Psoas muscle (tissue), 8 donors: Measurements from ENCODE around the gene ITIH1. TPM values are rescaled to one million over a fixed set of nuclear protein-coding genes. Genes with fewer than 3 reads are reported as not detected.

Experiments
- ATAC-seq, 4 donors: fragments of 200-7000 bp; cut with Tn5 transposase; one replicate each; pipeline ENCODE4 v1.9.1; 2020; ENCODE audit warnings: moderate library complexity in 3 of 4, mild to moderate bottlenecking in 2 of 4
- DNase-seq, 2 donors: peaks; one replicate each; pipeline ENCODE4 v3.0.0-alpha.2; 2020
- H3K27ac ChIP-seq: fragments of 200-600 bp; one replicate; pipeline ENCODE4 v1.8.0; 2022
- H3K27me3 ChIP-seq, 3 donors: fragments of 200-600 bp in 1 of 3; one replicate each; pipeline versions ENCODE4 v1.6.1 to v1.8.0; 2013 to 2022; ENCODE audit warnings: low read length in 2 of 3, mild to moderate bottlenecking in 2 of 3, moderate library complexity in 1 of 3; ENCODE audit not compliant: insufficient read depth in 3 of 3
- H3K36me3 ChIP-seq, 2 donors: fragments of 200-600 bp in 1 of 2; one replicate each; pipeline versions ENCODE4 v1.6.1 to v1.8.0; 2013 to 2022; ENCODE audit warnings: low read depth in 1 of 2, mild to moderate bottlenecking in 1 of 2, moderate library complexity in 1 of 2; ENCODE audit not compliant: insufficient read depth in 1 of 2
- H3K4me1 ChIP-seq: fragments of 200-600 bp; one replicate; pipeline ENCODE4 v1.8.0; 2022
- H3K4me3 ChIP-seq: fragments of 200-600 bp; one replicate; pipeline ENCODE4 v1.8.0; 2022; ENCODE audit warnings: mild to moderate bottlenecking
- H3K9me3 ChIP-seq: fragments of 200-600 bp; one replicate; pipeline ENCODE4 v1.8.0; 2022
- WGBS, 3 donors: extraction: QIAGEN DNeasy Blood & Tissue Kit; methylation state at CpG; one replicate each; pipeline versions ENCODE4 v1.1.6 to v1.1.7; 2013; 5-methylcytosine and 5-hydroxymethylcytosine counted together
- intact Hi-C, 2 donors: fragments of 100-400 bp; cut with DNase I; formaldehyde crosslinking; loops; one replicate each; pipeline versions ENCODE4 v1.11.0 to v1.14.2; 2022
- polyA plus RNA-seq, 3 donors: library from polyadenylated mRNA; stranded (reverse); fragments of 200-250 nt; gene quantifications; one replicate each; pipeline ENCODE4 v1.2.3, GENCODE V29; 2013
- total RNA-seq, 4 donors: library from RNA; stranded (reverse); fragmentation: NEBNext Ultra II Directional in 2 of 4; extraction: Animal tissue kit (Norgen Biotek cat#: 25700) in 2 of 4; gene quantifications; one replicate each; pipeline versions ENCODE4 v1.2.1 to v1.2.4, GENCODE V29; 2021 to 2023
- TF ChIP-seq, protein P1 (sequence below): fragments of 200-600 bp; IDR thresholded peaks from one replicate; pipeline ENCODE4 v1.8.0; 2022; ENCODE audit warnings: antibody characterized with exemption
- donor health status: healthy with polysubstance abuse.
- donor health status: DM: no; HTN: no; CAD: no; lungs with moderate emphysema.
- donor health status: Bipolar disorder and iron deficiency.
- donor health status: healthy.
- donor health status: DM: yes; HTN: yes; CAD: no.
- donor health status: DM: no; HTN: no; CAD: no.
- donor health status: DM: no; HTN: no; CAD: no.
- donor health status: DM: yes; HTN: yes; CAD: no.

ITIH1 gene
- total and polyA plus RNA-seq, 7 donors, result 0.03 TPM; not detected in 6

DNA sequence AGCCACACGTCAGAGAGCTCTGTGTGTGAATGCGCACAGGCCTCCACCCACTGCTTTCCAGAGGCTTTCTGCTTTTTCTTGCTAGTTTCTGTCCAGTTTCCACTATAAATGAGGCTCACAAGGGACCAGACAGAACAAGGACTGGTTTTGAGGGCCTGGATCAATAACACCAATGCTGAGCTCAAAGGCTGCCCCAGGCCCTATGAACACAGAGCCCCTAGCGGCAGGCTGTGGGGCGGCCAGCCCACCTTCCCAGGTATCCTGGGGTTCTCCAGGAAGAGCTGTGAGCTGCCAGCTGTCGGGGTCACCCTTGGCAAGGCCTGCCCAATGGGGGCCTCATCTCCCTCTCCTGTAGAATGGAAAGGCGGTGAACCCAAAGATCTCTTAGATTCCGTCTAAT, 15.0 kb downstream of the ITIH1 start:
- H3K27me3 ChIP-seq, result no peaks in the 10 kb centered on the region
- DNase-seq (no peak), ATAC-seq (no peak)
- WGBS, 3 donors, result 86 to 90% (median 87%) methylated on average over 7 of the region's 7 CpGs
- H3K36me3 ChIP-seq, result no peaks in the 10 kb centered on the region
- H3K4me1 ChIP-seq, result no peaks in the 10 kb centered on the region
- H3K9me3 ChIP-seq, result no peaks in the 10 kb centered on the region
- intact Hi-C loops, result no loop called here
- H3K27ac ChIP-seq, result no peak overlapping the region
- H3K4me3 ChIP-seq, result no peak overlapping the region
- TF ChIP-seq, protein P1, sequence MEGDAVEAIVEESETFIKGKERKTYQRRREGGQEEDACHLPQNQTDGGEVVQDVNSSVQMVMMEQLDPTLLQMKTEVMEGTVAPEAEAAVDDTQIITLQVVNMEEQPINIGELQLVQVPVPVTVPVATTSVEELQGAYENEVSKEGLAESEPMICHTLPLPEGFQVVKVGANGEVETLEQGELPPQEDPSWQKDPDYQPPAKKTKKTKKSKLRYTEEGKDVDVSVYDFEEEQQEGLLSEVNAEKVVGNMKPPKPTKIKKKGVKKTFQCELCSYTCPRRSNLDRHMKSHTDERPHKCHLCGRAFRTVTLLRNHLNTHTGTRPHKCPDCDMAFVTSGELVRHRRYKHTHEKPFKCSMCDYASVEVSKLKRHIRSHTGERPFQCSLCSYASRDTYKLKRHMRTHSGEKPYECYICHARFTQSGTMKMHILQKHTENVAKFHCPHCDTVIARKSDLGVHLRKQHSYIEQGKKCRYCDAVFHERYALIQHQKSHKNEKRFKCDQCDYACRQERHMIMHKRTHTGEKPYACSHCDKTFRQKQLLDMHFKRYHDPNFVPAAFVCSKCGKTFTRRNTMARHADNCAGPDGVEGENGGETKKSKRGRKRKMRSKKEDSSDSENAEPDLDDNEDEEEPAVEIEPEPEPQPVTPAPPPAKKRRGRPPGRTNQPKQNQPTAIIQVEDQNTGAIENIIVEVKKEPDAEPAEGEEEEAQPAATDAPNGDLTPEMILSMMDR, result no peak

DNA sequence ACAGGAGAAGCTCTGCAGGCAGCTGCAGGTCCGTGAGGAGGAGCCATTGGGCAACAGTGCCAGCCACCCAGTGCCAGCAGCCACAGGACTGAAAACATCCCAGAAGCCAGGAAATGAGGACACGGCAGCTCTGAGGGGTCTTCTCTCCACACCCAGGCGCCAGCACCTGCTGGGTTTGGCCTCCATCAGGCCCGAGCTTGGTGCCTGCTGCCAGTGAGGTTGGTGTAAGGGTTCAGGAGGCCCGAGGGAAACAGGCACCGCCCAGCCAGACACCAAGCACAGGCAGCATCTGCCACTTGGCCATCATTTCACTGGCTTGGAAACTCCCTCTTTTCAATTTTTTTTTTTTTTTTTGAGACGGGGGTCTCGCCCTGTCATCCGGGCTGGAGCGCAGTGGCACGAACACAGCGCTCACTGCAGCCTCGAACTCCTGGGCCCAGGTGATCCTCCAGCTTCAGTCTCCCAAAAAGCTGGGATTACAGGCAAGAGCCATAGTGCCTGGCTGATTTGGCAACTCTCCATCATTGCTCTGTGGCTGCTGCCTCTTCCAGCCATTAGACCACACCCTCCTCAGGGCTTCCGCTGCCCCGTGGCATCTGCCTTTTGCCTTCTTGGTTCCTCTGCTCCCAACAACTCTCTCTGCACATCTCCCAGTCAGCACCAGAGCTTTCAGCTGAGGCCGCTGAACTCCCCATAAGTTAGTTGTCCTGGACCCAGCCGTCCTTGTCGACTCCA, 15.7 kb downstream of the ITIH1 start:
- intact Hi-C loops, result no loop called here
- TF ChIP-seq, protein P1, result no peak
- no peak overlapping the region for H3K27ac ChIP-seq

DNA sequence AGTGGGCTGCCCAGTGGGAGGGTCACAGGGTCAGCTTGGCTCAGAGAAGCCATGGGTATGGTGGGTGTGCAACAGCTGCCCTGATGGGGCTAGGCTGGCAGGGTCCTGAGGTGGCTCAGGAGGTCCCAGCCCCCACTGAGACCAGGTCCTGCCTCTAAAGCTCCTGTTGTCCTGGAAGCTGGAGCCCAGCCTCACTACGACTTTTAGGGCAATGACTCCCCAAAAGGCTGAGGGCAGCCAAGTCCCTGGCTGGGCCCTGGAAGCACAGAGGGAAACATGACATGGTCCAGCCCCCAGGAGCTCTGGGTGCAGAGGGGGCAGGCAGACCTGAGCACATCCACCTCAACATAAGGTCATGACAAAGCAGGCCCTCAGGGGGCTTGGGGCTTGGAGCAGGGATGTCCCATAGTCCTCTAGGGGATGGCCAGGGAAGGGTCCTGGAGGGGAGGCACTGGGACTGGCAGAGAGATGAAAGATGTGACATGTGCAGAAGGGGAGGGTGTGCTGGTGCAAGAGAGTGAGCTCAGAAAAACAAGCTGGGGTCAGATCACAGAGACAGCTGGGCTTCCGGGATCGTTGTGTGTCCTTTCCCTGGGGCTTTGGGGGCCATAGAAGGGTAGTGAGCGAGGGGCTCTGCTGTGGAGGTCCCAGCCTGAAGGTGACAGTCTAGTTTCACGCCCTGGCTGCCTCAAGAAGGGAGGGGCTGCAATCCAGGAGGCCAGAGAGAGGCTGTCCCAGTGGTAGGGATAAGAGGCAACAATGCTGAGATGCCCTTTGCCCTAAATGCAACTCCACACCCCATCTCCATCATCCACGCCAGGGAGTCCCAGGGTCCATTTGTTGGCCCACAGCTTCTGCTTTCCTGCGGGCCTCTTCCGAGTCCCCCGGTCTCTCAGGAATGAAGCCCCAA, 16.6 kb downstream of the ITIH1 start:
- WGBS, 3 donors, result 77% methylated on average over 9 of the region's 9 CpGs
- ATAC-seq, result no peak
- DNase-seq, result no peak
- H3K27ac ChIP-seq, result no peak overlapping the region
- intact Hi-C loops, result no loop called here
- H3K4me1 ChIP-seq, result no peaks in the 10 kb centered on the region
- no peaks in the 10 kb centered on the region for H3K9me3 ChIP-seq
- no peaks in the 10 kb centered on the region for H3K36me3 ChIP-seq
- H3K27me3 ChIP-seq, result no peaks in the 10 kb centered on the region
- TF ChIP-seq, protein P1, result no peak
- H3K4me3 ChIP-seq, result no peak overlapping the region

More for the DNA sequence above, 15.7 kb downstream of the ITIH1 start:
- Histone ChIP-seq H3K4me3 (no peak overlapping the region), H3K4me1 (no peaks in the 10 kb centered on the region), H3K36me3 (no peaks in the 10 kb centered on the region), H3K9me3 (no peaks in the 10 kb centered on the region), H3K27me3 (no peaks in the 10 kb centered on the region)
- WGBS, 3 donors, result 43 to 68% (median 52%) methylated on average over 17 to 18 of the region's 18 CpGs
- DNase-seq (no peak), ATAC-seq (no peak)

DNA sequence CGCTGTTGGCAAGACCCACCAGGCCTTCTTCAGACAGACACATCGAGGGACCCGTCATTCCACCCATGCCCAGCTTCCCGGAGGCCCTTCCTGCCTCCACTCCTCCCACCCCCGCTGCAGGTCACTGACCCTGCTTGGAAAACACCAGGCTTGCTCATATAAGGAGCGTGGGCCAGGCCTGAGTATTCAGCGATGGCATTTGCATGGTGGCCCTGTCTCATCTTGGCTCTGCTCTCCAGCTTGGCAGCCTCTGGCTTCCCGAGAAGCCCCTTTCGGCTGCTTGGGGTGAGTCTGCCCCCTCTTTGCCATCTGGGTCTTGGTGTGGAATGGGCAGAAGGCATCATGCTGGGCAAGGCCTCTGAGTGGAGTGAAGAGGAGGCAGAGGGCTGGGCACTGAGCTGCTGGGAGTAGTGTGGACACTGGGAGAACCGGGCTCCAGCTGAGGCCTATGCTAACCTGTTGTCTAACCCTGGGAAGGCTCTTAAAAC, 17.3 kb downstream of the ITIH1 start, which contains the start of gene ITIH3:
TSS of gene ITIH3 (plus strand) at position 185 of the 488 bp plus-strand sequence. CDS start at position 193, 8 bp downstream.
- Histone ChIP-seq H3K27me3 (no peaks in the 10 kb centered on the region), H3K4me3 (no peak within 1 kb of the TSS), H3K9me3 (no peaks in the 10 kb centered on the region), H3K27ac (no peak within 1 kb of the TSS), H3K4me1 (no peaks in the 10 kb centered on the region), H3K36me3 (no peaks in the 10 kb centered on the region)
- ATAC-seq, result no peak
- intact Hi-C loops, result no loop called here
- 55 to 62% (median 56%) methylated on average over 10 of the region's 10 CpGs for WGBS, 3 donors
- DNase-seq, result no peak
- TF ChIP-seq, protein P1, result no peak
